K562 (cell line): Measurements from ENCODE around the gene PPP1R9B. TPM values are rescaled to one million over a fixed set of nuclear protein-coding genes. Genes with fewer than 3 reads are reported as not detected.

Experiments used
- ATAC-seq: fragments of 200-7000 bp; cut with Tn5 transposase; 3 replicates; pipeline ENCODE4 v1.9.1; 2020; ENCODE audit warnings: moderate library complexity
- BruUV-seq: library from RNA; stranded (reverse); fragments of 400-500 nt; replicated peaks from 2 replicates; lab custom pipeline; 2021; lab: Mats Ljungman, UMichigan
- CTCF ChIA-PET: fragments of 300-600 bp; formaldehyde crosslinking; extraction: SDS; loops from one replicate; lab custom pipeline; 2021; ENCODE audit warnings: low intra/inter-chr PET ratio; lab: Yijun Ruan, JAX
- POLR2A ChIA-PET: fragments of 300-600, 350-650 bp; sonication (Branson Sonifier 250); formaldehyde crosslinking; extraction: SDS; loops from one replicate; lab custom pipeline; 2021; ENCODE audit warnings: antibody characterized with exemption, inconsistent platforms; lab: Yijun Ruan, JAX
- DNase-seq, 4 experiments: peaks; one replicate each; pipeline versions ENCODE4 v3.0.0 to v3.0.0-alpha.2; 2011 to 2018; ENCODE audit warnings: low spot score in 3 of 4, mixed read lengths in 3 of 4; ENCODE audit errors: extremely low read depth in 1 of 4
- FAIRE-seq: peaks from 2 replicates; lab custom pipeline; 2011; peaks lifted over from hg19 to GRCh38; lab: Jason Lieb, UNC
- H2AFZ ChIP-seq: 2 replicates; pipeline ENCODE4 v1.6.0; 2011; ENCODE audit warnings: low read depth, low read length, control low read depth, inconsistent platforms
- H3K27ac ChIP-seq: fragments of 200-600 bp; 3 replicates; pipeline ENCODE4 v1.8.0; 2011; ENCODE audit warnings: low read depth, mild to moderate bottlenecking, control low read depth, inconsistent platforms, low read length, moderate library complexity, mixed read lengths; ENCODE audit errors: extremely low read depth
- H3K27me3 ChIP-seq, 2 experiments: fragments of 300-600 bp in 1 of 2; 2 replicates in 1 of 2; 3 replicates in 1 of 2; pipeline versions ENCODE4 v1.6.0 to v1.8.0; 2011; ENCODE audit warnings: inconsistent platforms in 2 of 2, low read length in 2 of 2, mild to moderate bottlenecking in 1 of 2, mixed read lengths in 1 of 2, moderate library complexity in 1 of 2; ENCODE audit not compliant: control insufficient read depth in 2 of 2, insufficient read depth in 2 of 2
- H3K36me3 ChIP-seq: fragments of 300-600 bp; 3 replicates; pipeline ENCODE4 v1.8.0; 2011; ENCODE audit warnings: mild to moderate bottlenecking, low read length, inconsistent platforms; ENCODE audit not compliant: control insufficient read depth, insufficient read depth
- H3K4me1 ChIP-seq, 2 experiments: fragments of 200-600 bp in 1 of 2; replicated peaks in 1 of 2; 2 replicates in 1 of 2; 3 replicates in 1 of 2; pipeline versions ENCODE4 v1.5.1 to v1.8.0; 2011; ENCODE audit warnings: inconsistent platforms in 2 of 2, low read length in 2 of 2, mild to moderate bottlenecking in 1 of 2, mixed read lengths in 1 of 2, moderate library complexity in 1 of 2; ENCODE audit not compliant: control insufficient read depth in 2 of 2, insufficient read depth in 2 of 2
- H3K4me2 ChIP-seq: 2 replicates; pipeline ENCODE4 v1.6.1; 2011; ENCODE audit warnings: low read length, control low read depth, inconsistent platforms, mixed read lengths; ENCODE audit not compliant: insufficient read depth
- H3K4me3 ChIP-seq: fragments of 200-600 bp; sonication (generic), shearing (Covaris generic); 2 replicates; pipeline ENCODE4 v1.5.1; 2016; ENCODE audit warnings: control low read depth, inconsistent platforms
- H3K79me2 ChIP-seq: fragments of 200-600 bp; 3 replicates; pipeline ENCODE4 v1.8.0; 2011; ENCODE audit warnings: low read length, inconsistent platforms; ENCODE audit not compliant: control insufficient read depth, insufficient read depth
- H3K9ac ChIP-seq, 2 experiments: 2 replicates each; pipeline versions ENCODE4 v1.6.0 to v1.6.1; 2011; ENCODE audit warnings: low read depth in 2 of 2, low read length in 2 of 2, control low read depth in 1 of 2, inconsistent platforms in 1 of 2, mild to moderate bottlenecking in 1 of 2, mixed read lengths in 1 of 2; ENCODE audit not compliant: insufficient read depth in 1 of 2
- H3K9me1 ChIP-seq: one replicate; pipeline ENCODE4 v1.6.0; 2011; ENCODE audit warnings: inconsistent platforms, mild to moderate bottlenecking, low read length, moderate library complexity; ENCODE audit not compliant: control insufficient read depth, insufficient read depth
- H3K9me3 ChIP-seq: replicated peaks from 2 replicates; pipeline ENCODE4 v1.5.1; 2011; ENCODE audit warnings: low read depth, low read length, inconsistent platforms; ENCODE audit not compliant: control insufficient read depth, insufficient read depth
- H4K20me1 ChIP-seq: replicated peaks from 2 replicates; pipeline ENCODE4 v1.6.1; 2011; ENCODE audit warnings: low read length, inconsistent platforms, mixed read lengths; ENCODE audit not compliant: control insufficient read depth, insufficient read depth
- HDAC1 ChIP-seq, 2 experiments: fragments of 450-650 bp; IDR thresholded peaks; 2 replicates each; pipeline ENCODE4 v1.6.1; 2016 to 2017; ENCODE audit warnings: inconsistent platforms in 1 of 2, mild to moderate bottlenecking in 1 of 2, moderate library complexity in 1 of 2
- KDM1A ChIP-seq, 2 experiments: fragments of 450-650 bp; IDR thresholded peaks; 2 replicates each; pipeline ENCODE4 v1.6.1; 2016; ENCODE audit warnings: mild to moderate bottlenecking in 2 of 2
- MAFG ChIP-seq: fragments of 450-650 bp; conservative IDR thresholded peaks from 2 replicates; pipeline ENCODE4 v1.6.1; 2016; ENCODE audit warnings: missing genetic modification characterization, missing compliant biosample characterization
- MAZ ChIP-seq, 2 experiments: fragments of 450-650 bp in 1 of 2; sonication (generic) in 1 of 2; formaldehyde crosslinking; IDR thresholded peaks in 1 of 2; conservative IDR thresholded peaks in 1 of 2; 2 replicates each; pipeline versions ENCODE4 v1.4.0 to v1.5.0; 2020; ENCODE audit warnings: mild to moderate bottlenecking in 1 of 2, missing genetic modification reagents in 1 of 2
- NR2C1 ChIP-seq, 2 experiments: fragments of 450-650 bp; IDR thresholded peaks; 2 replicates each; pipeline ENCODE4 v1.6.1; 2017; ENCODE audit warnings: mild to moderate bottlenecking in 2 of 2, antibody characterized with exemption in 1 of 2, inconsistent platforms in 1 of 2, missing compliant biosample characterization in 1 of 2, missing genetic modification characterization in 1 of 2
- NR2C2 ChIP-seq, 2 experiments: fragments of 200-800 bp in 1 of 2; sonication (Bioruptor generic) in 1 of 2; sonication (generic) in 1 of 2; formaldehyde crosslinking in 1 of 2; IDR thresholded peaks; 2 replicates each; pipeline versions ENCODE4 v1.6.1 to v1.8.0; 2016 to 2022; ENCODE audit warnings: mild to moderate bottlenecking in 1 of 2, missing compliant biosample characterization in 1 of 2, missing genetic modification characterization in 1 of 2, missing genetic modification reagents in 1 of 2
- PTTG1 ChIP-seq: fragments of 450-650 bp; IDR thresholded peaks from 2 replicates; pipeline ENCODE4 v1.6.1; 2016; ENCODE audit warnings: low read depth, mild to moderate bottlenecking, missing genetic modification characterization, missing compliant biosample characterization
- TCFL5 ChIP-seq: fragments of 250-450 bp; sonication (Bioruptor Pico); conservative IDR thresholded peaks from 2 replicates; pipeline ENCODE4 v1.6.1; 2021; ENCODE audit warnings: mild to moderate bottlenecking, moderate library complexity, matching md5 sums
- THRB ChIP-seq: fragments of 450-650 bp; formaldehyde crosslinking; conservative IDR thresholded peaks from 2 replicates; pipeline ENCODE4 v1.4.0; 2022; ENCODE audit warnings: mild to moderate bottlenecking, missing genetic modification characterization
- ZNF398 ChIP-seq: fragments of 250-450 bp; sonication (Bioruptor Pico); IDR thresholded peaks from 2 replicates; pipeline ENCODE4 v1.8.0; 2021; ENCODE audit warnings: moderate library complexity, mild to moderate bottlenecking, inconsistent platforms
- ZNF551 ChIP-seq: fragments of 250-450 bp; sonication (Bioruptor Pico); IDR thresholded peaks from 2 replicates; pipeline ENCODE4 v1.5.0; 2021; ENCODE audit warnings: mild to moderate bottlenecking, moderate library complexity
- WGBS: fragments of 100-300 bp; shearing (Covaris generic); methylation state at CpG from one replicate; pipeline ENCODE4 v1.1.6; 2016; ENCODE audit warnings: low coverage, mixed read lengths; ENCODE audit not compliant: insufficient coverage; ENCODE audit errors: missing lambda C conversion rate; 5-methylcytosine and 5-hydroxymethylcytosine counted together
- in situ Hi-C: fragments of 300-500 bp; cut with MboI; formaldehyde crosslinking; loops from 4 replicates; pipeline ENCODE4 v1.15.0; 2018; ENCODE audit warnings: inconsistent platforms, mixed read lengths
- intact Hi-C: fragments of 100-400 bp; cut with micrococcal nuclease; formaldehyde crosslinking; loops from 2 replicates; pipeline ENCODE4 v1.14.2; 2022
- polyA plus RNA-seq, 8 experiments: library from polyadenylated mRNA; depleted of rRNA in 4 of 8; stranded (reverse) in 5 of 8; unstranded in 3 of 8; fragments of >200 nt; fragmentation: Nextera tagmentation in 2 of 8; fragmentation: Illumina TruSeq in 1 of 8; extraction: Ambion mirVana in 2 of 8; extraction: Trizol in 1 of 8; gene quantifications; 2 replicates each; pipeline versions ENCODE4 v1.2.1 to v1.2.3, GENCODE V29; 2011 to 2014; ENCODE audit warnings: inconsistent platforms in 1 of 8, missing spikeins in 1 of 8
- total RNA-seq, 7 experiments: library from RNA; depleted of rRNA in 6 of 7; stranded (reverse); fragments of >200 nt in 6 of 7; fragmentation: Illumina TruSeq in 2 of 7; extraction: Trizol in 2 of 7; gene quantifications; 2 replicates each; pipeline versions ENCODE4 v1.2.1 to v1.2.3, GENCODE V29; 2011 to 2021; ENCODE audit warnings: low replicate concordance in 1 of 7
- TF ChIP-seq, protein P1 (sequence below): sonication (generic); formaldehyde crosslinking; IDR thresholded peaks from 2 replicates; pipeline ENCODE4 v1.8.0; 2022; ENCODE audit warnings: mild to moderate bottlenecking, missing genetic modification reagents

PPP1R9B gene
- total and polyA plus RNA-seq, 9 of the 15 experiments (the other 6 are each of a cell fraction or from before 2014, with no cell fraction given), result 0.10 to 63.5 (median 24.7) TPM

GRCh38 chr17:50128441-50129352 is 21.8 kb downstream of the PPP1R9B start:
- peaks cover 2 to 20% of the 10 kb centered on the region in 2 experiments; a peak in 3 of 5 replicates for H3K27me3 ChIP-seq
- in situ Hi-C loops, result no loop called here
- ATAC-seq, result no peak
- H3K4me3 ChIP-seq, result no peak overlapping the region
- H3K36me3 ChIP-seq, result no peaks in the 10 kb centered on the region
- H3K9ac ChIP-seq, result no peak overlapping the region
- no peaks in the 10 kb centered on the region for H3K79me2 ChIP-seq
- intact Hi-C loops, result no loop called here
- no peaks in the 10 kb centered on the region for H3K9me1 ChIP-seq
- 72% methylated on average over 19 of the region's 32 CpGs for WGBS
- H2AFZ ChIP-seq, result no peak overlapping the region
- no peak for FAIRE-seq
- no peak for DNase-seq
- ChIA-PET CTCF (no interaction called here), POLR2A (no interaction called here)
- peaks cover 10% of the 10 kb centered on the region; the same call in 1 of the 2 replicates for H4K20me1 ChIP-seq
- no TSS peak for BruUV-seq
- peaks cover 4% of the 10 kb centered on the region; the same call in 1 of the 2 replicates for H3K9me3 ChIP-seq
- H3K27ac ChIP-seq, result no peak overlapping the region
- peaks cover 8 to 21% of the 10 kb centered on the region in 2 experiments for H3K4me1 ChIP-seq
- no peak overlapping the region for H3K4me2 ChIP-seq
- no peak for TF ChIP-seq TCFL5 (CRISPR knock-in tag)
- TF ChIP-seq MAFG, result no peak
- TF ChIP-seq ZNF398 (CRISPR knock-in tag), result no peak
- no peak for TF ChIP-seq THRB (CRISPR knock-in tag)
- no peak for TF ChIP-seq ZNF551 (CRISPR knock-in tag)
- no peak for TF ChIP-seq MAZ (CRISPR knock-in tag; conservative IDR thresholded peaks at IDR 0.05 in 1 of 2, IDR thresholded peaks at IDR 0.05 in 1 of 2)
- TF ChIP-seq, protein P1, sequence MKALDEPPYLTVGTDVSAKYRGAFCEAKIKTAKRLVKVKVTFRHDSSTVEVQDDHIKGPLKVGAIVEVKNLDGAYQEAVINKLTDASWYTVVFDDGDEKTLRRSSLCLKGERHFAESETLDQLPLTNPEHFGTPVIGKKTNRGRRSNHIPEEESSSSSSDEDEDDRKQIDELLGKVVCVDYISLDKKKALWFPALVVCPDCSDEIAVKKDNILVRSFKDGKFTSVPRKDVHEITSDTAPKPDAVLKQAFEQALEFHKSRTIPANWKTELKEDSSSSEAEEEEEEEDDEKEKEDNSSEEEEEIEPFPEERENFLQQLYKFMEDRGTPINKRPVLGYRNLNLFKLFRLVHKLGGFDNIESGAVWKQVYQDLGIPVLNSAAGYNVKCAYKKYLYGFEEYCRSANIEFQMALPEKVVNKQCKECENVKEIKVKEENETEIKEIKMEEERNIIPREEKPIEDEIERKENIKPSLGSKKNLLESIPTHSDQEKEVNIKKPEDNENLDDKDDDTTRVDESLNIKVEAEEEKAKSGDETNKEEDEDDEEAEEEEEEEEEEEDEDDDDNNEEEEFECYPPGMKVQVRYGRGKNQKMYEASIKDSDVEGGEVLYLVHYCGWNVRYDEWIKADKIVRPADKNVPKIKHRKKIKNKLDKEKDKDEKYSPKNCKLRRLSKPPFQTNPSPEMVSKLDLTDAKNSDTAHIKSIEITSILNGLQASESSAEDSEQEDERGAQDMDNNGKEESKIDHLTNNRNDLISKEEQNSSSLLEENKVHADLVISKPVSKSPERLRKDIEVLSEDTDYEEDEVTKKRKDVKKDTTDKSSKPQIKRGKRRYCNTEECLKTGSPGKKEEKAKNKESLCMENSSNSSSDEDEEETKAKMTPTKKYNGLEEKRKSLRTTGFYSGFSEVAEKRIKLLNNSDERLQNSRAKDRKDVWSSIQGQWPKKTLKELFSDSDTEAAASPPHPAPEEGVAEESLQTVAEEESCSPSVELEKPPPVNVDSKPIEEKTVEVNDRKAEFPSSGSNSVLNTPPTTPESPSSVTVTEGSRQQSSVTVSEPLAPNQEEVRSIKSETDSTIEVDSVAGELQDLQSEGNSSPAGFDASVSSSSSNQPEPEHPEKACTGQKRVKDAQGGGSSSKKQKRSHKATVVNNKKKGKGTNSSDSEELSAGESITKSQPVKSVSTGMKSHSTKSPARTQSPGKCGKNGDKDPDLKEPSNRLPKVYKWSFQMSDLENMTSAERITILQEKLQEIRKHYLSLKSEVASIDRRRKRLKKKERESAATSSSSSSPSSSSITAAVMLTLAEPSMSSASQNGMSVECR (CRISPR knock-in tag), result no peak
- TF ChIP-seq KDM1A (IDR thresholded peaks at IDR 0.05), result peak in 1 of 2 experiments; percentile 32; a peak in 1 of 4 replicates
- TF ChIP-seq PTTG1 (tag), result no peak
- TF ChIP-seq NR2C1 (IDR thresholded peaks at IDR 0.05), result peak; percentile 73
- TF ChIP-seq NR2C1 (tag; IDR thresholded peaks at IDR 0.05), result peak; percentile 63
- no peak for TF ChIP-seq HDAC1 (IDR thresholded peaks at IDR 0.05)
- peak; percentile 49; the same call in 1 of the 2 replicates for TF ChIP-seq NR2C2 (CRISPR knock-in tag; IDR thresholded peaks at IDR 0.05)
- no peak for TF ChIP-seq NR2C2 (tag; IDR thresholded peaks at IDR 0.05)
